A549 (cell line): ENCODE data around the gene TACR1.

Experiments
- CEBPB ChIP-seq, 2 experiments: fragments of >200 bp in 1 of 2; sonication (Bioruptor Twin) in 1 of 2; formaldehyde crosslinking in 1 of 2; IDR thresholded peaks; 2 replicates each; pipeline ENCODE4 v1.6.1; 2012 to 2016
- CHD2 ChIP-seq: fragments of 150-350 bp; IDR thresholded peaks from 2 replicates; pipeline ENCODE4 v1.6.1; 2014; ENCODE audit warnings: low read length; ENCODE audit not compliant: partially characterized antibody
- CTCF ChIP-seq: fragments of >200 bp; sonication (Bioruptor Twin); formaldehyde crosslinking; IDR thresholded peaks from 3 replicates; pipeline ENCODE4 v1.5.1; 2016
- EP300 ChIP-seq, 2 experiments: fragments of >200 bp; sonication (Bioruptor Twin); formaldehyde crosslinking; IDR thresholded peaks; 2 replicates in 1 of 2; 3 replicates in 1 of 2; pipeline ENCODE4 v1.6.1; 2016 to 2017
- ESRRA ChIP-seq: fragments of 150-350 bp; IDR thresholded peaks from 2 replicates; pipeline ENCODE4 v1.6.1; 2014; ENCODE audit warnings: mild to moderate bottlenecking, low read length, borderline replicate concordance
- JUN ChIP-seq, 2 experiments: fragments of >200 bp; sonication (Bioruptor Twin); formaldehyde crosslinking; IDR thresholded peaks; 2 replicates in 1 of 2; 3 replicates in 1 of 2; pipeline ENCODE4 v1.6.1; 2016 to 2017
- NFE2L2 ChIP-seq: fragments of 150-350 bp; conservative IDR thresholded peaks from 2 replicates; pipeline ENCODE4 v1.6.1; 2014; ENCODE audit warnings: low read length
- PBX3 ChIP-seq: IDR thresholded peaks from 2 replicates; pipeline ENCODE4 v1.6.1; 2012
- PHF8 ChIP-seq: fragments of 200-600 bp; sonication (generic); IDR thresholded peaks from 2 replicates; pipeline ENCODE4 v1.6.1; 2016; ENCODE audit warnings: low read depth, mild to moderate bottlenecking, antibody characterized with exemption, moderate library complexity, borderline replicate concordance
- POLR2A ChIP-seq: IDR thresholded peaks from 2 replicates; pipeline ENCODE4 v1.6.1; 2012; ENCODE audit warnings: mild to moderate bottlenecking, low read length
- SMC3 ChIP-seq: fragments of >200 bp; sonication (Bioruptor Twin); formaldehyde crosslinking; IDR thresholded peaks from 3 replicates; pipeline ENCODE4 v1.6.1; 2018; ENCODE audit warnings: inconsistent platforms

- TF ChIP-seq POLR2A (no peak), CHD2 (no peak), PBX3 (no peak), CEBPB (IDR thresholded peaks at IDR 0.05) (no peak), CTCF (no peak), ESRRA (no peak), JUN (IDR thresholded peaks at IDR 0.05) (no peak), SMC3 (no peak), EP300 (IDR thresholded peaks at IDR 0.05) (no peak), PHF8 (no peak), NFE2L2 (no peak)
Measured at GRCh38 chr2:75174981-75175380, 24.3 kb downstream of the TACR1 start.
